SH-SY5Y (cell line): ENCODE data around the gene RAD51B.

Source experiments
- GATA2 ChIP-seq: IDR thresholded peaks from 2 replicates; pipeline ENCODE4 v1.6.1; 2011; ENCODE audit warnings: mild to moderate bottlenecking, low read depth, low read length
- GATA3 ChIP-seq: IDR thresholded peaks from 2 replicates; pipeline ENCODE4 v1.6.1; 2011; ENCODE audit warnings: low read depth, mild to moderate bottlenecking, low read length, moderate library complexity

RAD51B gene

GRCh38 chr14:68328509-68328908 is 508.9 kb downstream of the RAD51B start:
- TF ChIP-seq GATA3, result no peak
- TF ChIP-seq GATA2, result no peak

DNA sequence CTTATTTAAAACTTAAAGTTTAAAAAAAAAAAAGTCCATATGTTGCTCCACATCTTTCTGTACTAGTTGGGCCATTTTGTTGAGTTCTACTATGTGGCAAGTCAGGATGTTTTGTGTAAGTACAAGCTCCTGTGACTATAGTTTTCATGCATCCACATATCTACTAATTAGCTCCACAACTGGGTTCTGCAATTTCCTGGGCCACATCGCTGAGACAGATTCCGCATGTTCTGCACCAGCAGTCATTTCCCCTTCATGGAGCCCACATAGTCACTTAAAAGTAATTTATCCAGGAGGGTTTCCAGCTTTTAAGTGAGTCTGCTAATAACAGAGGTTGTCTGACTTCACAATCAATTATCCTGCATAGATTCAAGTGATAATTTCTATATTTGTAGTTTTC is 511.8 kb downstream of the RAD51B start:
- TF ChIP-seq GATA2, result no peak
- TF ChIP-seq GATA3, result no peak

GRCh38 chr14:68331991-68332390 is 512.4 kb downstream of the RAD51B start:
- TF ChIP-seq GATA3, result no peak
- no peak for TF ChIP-seq GATA2

DNA sequence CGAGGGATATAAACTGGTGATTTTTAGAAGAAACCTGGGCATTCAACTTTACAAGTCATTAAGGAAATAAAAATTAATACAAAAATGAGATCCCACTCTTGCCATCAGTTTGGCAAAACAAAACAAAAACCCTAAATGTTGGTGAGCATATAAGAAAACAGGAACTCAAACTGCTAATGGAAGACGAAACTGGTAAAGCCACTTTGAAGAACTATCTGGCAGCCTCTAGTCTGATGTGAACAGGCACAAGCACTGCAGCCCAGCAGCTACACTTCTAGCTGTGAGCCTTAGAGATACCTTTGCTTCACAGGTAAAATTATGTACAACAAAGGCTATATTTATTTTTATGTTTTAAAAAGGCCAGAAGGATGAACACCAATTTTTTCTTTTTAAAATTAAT is 513.7 kb downstream of the RAD51B start:
- TF ChIP-seq GATA2 (no peak), GATA3 (no peak)

DNA sequence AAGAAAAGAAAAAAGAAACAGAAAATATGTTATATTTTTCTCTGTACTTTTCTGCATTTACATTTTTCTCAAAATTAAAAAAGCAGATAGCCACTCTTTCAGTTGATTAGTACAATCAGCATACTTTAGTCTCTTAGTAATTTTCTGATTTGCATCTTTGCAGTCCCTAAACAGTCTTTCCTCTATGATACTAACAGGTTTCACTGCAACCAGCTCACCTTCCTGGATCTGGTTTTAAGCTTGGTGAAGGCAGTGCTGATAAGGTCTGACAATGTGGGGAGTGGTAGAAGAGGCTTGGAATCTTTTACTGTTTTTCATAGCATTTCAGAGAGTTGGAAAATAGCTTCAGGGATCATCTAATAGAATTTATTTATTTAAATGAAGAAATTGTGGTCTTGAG is 515.7 kb downstream of the RAD51B start:
- no peak for TF ChIP-seq GATA3
- no peak for TF ChIP-seq GATA2

GRCh38 chr14:68336165-68336564 is 516.6 kb downstream of the RAD51B start:
- TF ChIP-seq GATA3 (no peak), GATA2 (no peak)

- TF ChIP-seq GATA2, result no peak
Measured at GRCh38 chr14:68337279-68337678, 517.7 kb downstream of the RAD51B start.

DNA sequence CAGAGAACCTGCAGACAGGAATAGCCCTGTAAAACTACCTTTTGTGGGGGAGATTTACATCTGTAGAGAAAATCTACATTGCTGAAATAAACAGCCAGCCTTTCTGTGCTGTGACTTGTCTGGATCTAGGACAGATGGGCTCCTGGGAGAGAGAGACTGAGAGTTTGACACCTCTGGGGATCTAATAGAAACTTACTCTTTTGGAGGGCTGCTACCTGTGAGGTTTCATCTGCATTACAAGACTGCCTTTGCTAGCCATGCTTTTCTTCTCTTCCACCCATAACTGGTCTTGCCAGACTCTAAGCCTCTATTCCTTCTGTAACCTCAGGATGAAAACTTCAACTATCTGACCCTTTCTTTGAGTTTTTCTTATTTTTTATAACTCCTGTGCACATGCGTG is 520.7 kb downstream of the RAD51B start:
- TF ChIP-seq GATA2, result no peak
- TF ChIP-seq GATA3, result no peak

GRCh38 chr14:68341411-68342212 is 522.0 kb downstream of the RAD51B start:
- no peak for TF ChIP-seq GATA2
- no peak for TF ChIP-seq GATA3

GRCh38 chr14:68342216-68342763 is 522.7 kb downstream of the RAD51B start:
- TF ChIP-seq GATA2, result no peak
- TF ChIP-seq GATA3, result no peak

DNA sequence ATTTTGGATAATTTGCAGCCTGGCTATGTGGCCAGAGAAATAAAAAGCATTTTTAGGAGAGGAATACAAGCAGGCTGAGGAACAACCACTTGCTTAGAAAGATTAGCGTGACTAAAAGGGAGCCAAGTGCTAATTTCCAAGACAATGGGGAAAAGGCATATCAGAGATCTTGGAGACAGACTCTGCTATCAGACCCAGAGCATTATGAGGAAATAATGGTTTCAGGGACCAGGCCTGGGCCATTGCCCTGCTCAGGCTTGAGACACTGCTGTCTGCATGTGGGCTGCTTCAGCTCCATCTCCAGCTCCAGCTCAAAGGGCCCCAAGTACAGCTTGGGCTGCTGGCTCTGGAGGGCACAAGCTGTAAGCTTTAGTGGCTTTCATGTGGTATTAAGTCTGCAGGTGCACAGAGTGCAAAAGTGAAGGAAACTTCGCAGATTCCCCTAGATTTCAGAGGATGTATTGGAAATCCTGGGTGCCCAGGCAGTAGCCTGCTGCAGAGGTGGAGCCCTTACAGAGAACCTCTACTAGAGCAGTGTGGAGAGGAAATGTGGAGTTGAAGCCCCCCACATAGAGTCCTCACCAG is 524.0 kb downstream of the RAD51B start:
- TF ChIP-seq GATA2 (no peak), GATA3 (no peak)

DNA sequence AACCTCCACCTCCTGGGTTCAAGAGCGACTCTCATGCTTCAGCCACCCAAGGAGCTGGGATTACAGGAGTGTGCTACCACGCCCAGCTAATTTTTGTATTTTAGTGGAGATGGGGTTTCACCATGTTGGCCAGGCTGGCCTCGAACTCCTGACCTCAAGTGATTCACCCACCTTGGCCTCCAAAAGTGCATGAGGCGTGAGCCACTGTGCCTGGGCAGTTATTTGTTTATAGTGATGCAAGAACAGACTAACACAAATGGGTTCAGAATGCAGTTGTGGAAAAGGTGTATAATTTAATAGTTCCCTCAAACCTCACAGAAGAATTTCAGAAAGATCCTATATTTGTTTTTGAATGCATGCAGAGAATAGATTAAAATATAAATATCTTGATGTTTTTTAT is 526.2 kb downstream of the RAD51B start:
- TF ChIP-seq GATA2, result no peak
- no peak for TF ChIP-seq GATA3

GRCh38 chr14:68346556-68347343 is 527.2 kb downstream of the RAD51B start:
- TF ChIP-seq GATA2, result no peak
- TF ChIP-seq GATA3, result no peak

DNA sequence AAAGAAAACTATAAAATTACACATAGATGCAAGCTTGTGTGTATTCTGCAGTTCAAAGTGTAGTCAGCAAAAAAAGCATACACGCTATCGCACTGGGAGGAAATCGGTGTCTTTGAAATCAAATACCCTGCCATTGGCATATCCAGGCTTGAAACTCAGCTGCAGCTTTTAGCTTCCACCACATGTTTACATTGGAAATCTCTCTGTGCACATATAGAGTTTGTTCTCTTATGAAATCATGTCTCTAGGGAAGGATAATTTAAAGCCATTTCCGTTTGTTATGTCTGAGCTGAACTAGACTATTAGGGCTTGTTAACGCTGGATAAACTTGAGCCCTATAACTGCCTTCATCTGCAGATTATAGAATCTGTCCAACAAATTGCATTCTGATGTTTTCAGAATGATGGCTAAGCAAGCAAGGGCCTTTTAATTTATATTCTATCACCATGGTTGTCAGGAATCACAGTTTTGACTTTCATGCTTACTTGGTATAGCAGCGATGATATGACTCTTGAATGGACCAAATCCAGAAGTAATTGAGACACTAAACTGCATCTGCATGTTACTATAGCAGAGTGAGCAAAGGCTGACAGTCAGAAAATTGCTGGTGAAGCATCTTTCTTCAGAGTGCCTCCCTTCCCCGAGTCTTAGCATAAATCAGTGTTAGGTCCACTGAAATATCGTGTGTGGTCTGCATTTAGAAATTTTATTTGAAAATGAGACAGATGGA is 530.5 kb downstream of the RAD51B start:
- TF ChIP-seq GATA2 (no peak), GATA3 (no peak)
